GM18505 (cell line): ENCODE results near the gene BRAF.
A peak's percentile ranks its signal among the peaks of the same experiment; 100 is the strongest.
"Not testable (repeated sequence)": the region's sequence is repeated elsewhere in the genome, so short reads cannot be mapped to it uniquely, and the experiment has no call there.

Experiments used
- ATAC-seq: cut with Tn5 transposase; IDR thresholded peaks from one replicate; pipeline ENCODE4 v1.9.1; 2021; ENCODE audit not compliant: unreplicated experiment
- POLR2A ChIP-seq: IDR thresholded peaks from 4 replicates; pipeline ENCODE4 v1.6.1; 2011; ENCODE audit warnings: borderline replicate concordance; ENCODE audit not compliant: insufficient read depth, insufficient read length; ENCODE audit errors: extremely low read depth

The BRAF gene

GRCh38 chr7:140924821-140925421, at the start of gene BRAF:
BRAF (minus strand) TSS chr7:140924929; CDS start chr7:140924703, 226 bp downstream.
- TF ChIP-seq POLR2A, result peak; percentile 56
- peak; percentile 51 for ATAC-seq

DNA sequence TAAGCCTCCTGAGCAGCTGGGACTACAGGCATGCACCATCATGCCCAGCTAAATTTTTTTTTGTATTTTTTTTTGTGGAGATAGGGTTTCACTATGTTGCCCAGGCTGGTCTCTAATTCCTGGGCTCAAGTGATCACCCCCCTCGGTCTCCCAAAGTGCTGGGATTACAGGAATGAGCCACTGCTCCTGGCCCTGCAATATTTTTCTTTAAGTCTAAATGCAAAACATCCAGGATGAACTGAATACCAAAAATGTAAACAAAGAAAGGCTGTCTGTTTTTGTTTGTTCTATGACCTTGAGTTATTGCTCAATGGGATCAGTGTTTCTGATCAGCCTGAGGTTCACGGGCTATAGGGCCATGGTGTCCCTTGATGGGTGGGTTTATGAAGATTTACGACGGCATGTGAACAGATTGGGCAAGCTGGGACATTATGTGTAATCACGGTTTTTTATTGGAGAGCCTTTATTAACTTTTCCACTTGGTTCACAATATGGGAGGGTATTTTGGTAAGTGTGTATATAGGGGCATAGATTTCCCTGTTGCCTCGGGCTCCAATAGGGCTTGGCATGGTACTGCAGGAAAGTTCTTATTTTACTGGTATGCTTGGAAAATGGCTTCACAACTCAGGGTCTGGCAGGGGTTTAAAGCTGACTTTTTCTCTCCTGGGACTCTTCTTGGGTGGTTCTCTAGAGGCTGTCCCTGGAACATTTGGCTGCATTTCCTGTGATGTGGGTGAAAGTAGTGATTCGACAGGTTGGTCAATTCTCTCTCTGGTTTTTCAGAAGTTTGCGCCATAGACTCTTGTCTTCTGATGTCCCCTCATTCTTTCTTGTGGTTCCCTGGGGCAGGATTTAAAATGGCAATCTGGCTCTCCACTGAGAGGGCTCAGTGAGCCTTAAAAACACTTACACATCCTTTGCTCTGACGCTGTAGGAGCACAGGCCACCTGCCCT, 48.4 kb upstream of the BRAF start:
- ATAC-seq, result no peak

DNA sequence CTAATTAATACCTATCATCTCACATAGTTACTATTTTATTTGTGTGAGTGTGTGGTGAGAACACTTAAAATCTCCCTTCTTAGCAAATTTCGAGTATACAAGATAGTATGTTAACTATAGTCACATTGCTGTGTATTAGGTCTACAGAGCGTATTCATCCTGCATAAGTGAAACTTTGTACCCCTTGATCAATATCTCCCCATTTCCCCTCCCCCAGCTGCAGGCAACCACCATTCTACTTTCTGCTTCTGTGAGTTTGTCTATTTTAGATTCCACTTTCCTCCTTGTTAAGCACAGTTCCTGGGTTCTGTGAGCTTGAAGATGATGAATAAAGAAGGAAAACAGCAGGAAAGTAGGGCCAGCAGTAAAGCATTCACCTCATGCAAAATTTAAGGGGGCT, 47.6 kb upstream of the BRAF start:
- no peak for TF ChIP-seq POLR2A
- ATAC-seq, result no peak

More for the DNA sequence above, 48.4 kb upstream of the BRAF start:
- no peak for TF ChIP-seq POLR2A

DNA sequence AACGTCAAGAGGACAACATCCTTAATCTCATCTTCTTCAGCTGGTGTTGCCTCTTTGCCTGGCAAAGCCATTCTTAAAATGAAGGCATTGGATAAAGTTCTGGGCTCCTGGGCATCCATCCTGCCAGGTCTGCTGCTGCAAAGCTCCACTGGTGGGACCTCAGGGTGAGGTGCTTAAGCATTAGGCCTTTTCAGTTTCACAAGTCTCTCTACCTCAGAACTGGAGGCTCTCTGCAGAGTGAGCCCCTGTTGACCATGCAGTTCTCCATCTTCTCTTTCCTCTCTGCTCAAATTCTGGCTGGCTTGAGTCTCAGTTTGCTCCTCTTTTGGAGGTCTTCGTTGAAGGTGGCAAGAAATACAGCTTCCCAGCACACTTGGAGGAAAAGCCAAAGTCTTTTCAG, 42.7 kb upstream of the BRAF start:
- TF ChIP-seq POLR2A, result no peak
- no peak for ATAC-seq

- TF ChIP-seq POLR2A, result no peak
- ATAC-seq, result no peak
Measured at GRCh38 chr7:140966561-140967233, 42.0 kb upstream of the BRAF start.

DNA sequence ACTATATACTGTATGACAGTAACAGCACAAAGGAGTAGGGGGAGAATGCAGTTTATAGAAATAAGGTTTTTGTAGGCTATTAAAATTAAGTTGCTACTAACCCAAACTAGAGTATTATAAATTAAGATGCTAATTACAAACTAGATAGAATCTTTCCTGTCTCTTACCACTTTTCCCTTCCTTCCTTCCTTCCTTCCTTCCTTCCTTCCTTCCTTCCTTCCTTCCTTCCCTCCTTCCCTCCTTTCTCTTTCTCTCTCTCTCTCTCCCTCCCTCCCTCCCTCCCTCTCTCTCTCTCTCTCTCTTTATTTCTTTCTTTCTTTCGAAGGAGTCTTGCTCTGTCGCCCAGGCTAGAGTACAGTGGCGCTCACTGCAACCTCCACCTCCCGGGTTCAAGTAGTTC, 36.4 kb upstream of the BRAF start:
- ATAC-seq, result no peak
- no peak for TF ChIP-seq POLR2A

GRCh38 chr7:140956997-140957396, 32.3 kb upstream of the BRAF start:
- not testable (repeated sequence) for ATAC-seq

- ATAC-seq, result no peak
- no peak for TF ChIP-seq POLR2A
Measured at GRCh38 chr7:140945940-140946339, 21.2 kb upstream of the BRAF start.

- not testable (repeated sequence) for ATAC-seq
Measured at GRCh38 chr7:140942242-140942641, 17.5 kb upstream of the BRAF start.

DNA sequence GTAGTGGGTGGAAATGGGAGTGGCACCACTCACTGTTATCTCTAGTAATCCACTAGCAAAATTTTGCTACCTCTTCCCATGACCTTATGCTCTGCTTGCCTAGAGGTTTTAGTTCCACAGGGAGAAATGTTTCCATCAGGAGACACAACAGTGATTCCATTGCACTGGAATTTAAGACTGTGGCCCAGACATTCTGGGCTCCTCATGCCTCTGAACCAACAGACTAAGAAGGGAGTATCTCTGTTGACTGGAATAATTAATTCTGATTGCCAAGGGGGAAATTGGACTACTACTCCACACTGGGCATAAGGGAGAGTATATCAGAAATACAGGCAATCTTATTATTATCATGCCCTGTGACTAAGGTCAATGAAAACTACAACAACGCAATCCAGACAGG, 16.2 kb upstream of the BRAF start:
- no peak for ATAC-seq
- TF ChIP-seq POLR2A, result no peak

DNA sequence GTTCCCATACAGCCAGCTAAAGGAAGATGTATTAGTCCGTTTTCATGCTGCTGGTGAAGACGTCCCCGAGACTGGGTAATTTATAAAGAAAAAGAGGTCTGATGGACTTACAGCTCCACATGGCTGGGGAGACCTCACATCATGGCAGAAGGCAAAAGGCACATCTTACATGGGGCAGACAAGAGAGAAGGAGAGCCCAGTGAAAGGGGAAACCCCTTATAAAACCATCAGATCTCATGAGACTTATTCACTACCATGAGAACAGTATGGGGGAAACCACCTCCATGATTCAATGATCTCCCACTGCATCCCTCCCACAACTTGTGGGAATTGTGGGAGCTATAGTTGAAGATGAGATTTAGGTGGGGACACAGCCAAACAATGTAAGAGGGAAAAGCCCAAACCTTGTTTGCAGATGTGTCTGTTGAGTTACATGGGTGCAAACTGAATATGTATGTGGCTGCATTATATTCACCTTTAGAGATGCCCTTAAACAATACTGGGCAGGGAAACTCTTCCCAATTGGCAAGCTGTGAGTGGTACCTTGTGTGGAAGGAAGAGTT, 13.1 kb upstream of the BRAF start:
- no peak for TF ChIP-seq POLR2A
- no peak for ATAC-seq

DNA sequence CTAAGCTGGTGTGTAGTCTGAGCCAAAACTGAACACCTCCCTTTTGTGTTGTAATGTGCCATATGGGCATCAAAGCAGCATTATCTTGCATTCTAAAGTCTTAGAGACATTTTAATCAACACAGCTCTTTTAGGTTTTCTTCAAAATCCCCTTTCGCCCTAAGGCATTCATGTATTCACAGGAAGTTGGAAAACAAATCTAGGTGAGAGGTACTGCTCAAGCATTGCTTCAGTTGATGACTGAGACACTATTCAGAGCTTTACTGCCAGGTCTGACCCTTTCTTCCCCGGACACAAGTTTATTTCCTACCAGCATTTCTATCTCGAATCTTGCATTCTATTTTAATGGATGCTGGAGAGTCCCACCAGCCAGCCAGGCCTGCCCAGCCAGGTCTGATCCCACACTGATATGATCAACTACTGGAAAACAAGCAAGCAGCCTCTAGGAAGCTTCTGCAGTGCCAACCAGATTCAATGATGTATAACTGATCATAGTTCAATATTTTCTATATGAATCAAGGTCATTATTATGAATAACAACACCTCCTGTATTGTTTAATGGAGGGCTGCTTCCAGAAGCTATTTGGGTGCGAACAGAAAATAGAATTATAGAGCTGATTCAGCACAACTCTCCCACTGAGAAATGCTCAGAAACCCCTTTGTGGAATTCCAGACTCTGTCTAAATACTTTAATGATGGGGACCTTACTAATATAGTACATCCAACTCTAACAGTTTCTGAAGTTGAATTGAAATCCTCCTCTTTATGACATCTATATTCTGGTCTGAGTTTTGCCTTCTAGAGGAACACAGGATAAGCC, 4.0 kb upstream of the BRAF start:
- no peak for ATAC-seq
- TF ChIP-seq POLR2A, result no peak

DNA sequence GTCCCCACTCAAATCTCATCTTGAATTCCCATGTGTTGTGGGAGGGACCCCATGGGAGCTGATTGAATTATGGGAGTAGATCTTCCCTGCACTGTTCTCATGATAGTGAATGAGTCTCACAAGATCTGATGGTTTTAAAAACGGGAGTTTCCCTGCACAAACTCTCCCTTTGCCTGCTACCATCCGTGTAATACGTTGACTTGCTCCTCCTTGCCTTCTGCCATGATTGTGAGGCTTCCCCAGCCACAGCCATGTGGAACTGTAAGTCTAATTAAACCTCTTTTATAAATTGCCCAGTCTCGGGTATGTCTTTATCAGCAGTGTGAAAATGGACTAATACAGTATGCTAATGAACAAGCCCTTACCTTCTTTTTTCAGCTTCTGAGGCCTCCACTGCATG, 3.2 kb upstream of the BRAF start:
- ATAC-seq, result not testable (repeated sequence)
